ENCODE results near the gene TRMT112. TPM values are rescaled to one million over a fixed set of nuclear protein-coding genes. Genes with fewer than 3 reads are reported as not detected.

Gene TRMT112
- total and polyA plus RNA-seq, 4 donors, result 52.5 to 137 (median 131) TPM

- TF ChIP-seq CTCF (IDR thresholded peaks at IDR 0.05; ENCODE audit: low read depth, low read length, missing input control) (no peak), SP1 (IDR thresholded peaks at IDR 0.05) (no peak), HNF4G (IDR thresholded peaks at IDR 0.05) (no peak), ZBTB33 (IDR thresholded peaks at IDR 0.05) (no peak)
These were observed 18.2 kb downstream of the TRMT112 start (continued) for GRCh38 chr11:64298966-64299846.

GRCh38 chr11:64297699-64298358 lies 19.5 kb downstream of the TRMT112 start:
- no peaks in the 10 kb centered on the region for H3K9me3 ChIP-seq (ENCODE audit: control insufficient read depth in 4 of 4, low read length in 3 of 4)
- no peak overlapping the region for H3K4me3 ChIP-seq (ENCODE audit: low read depth in 1 of 3, low read length in 3 of 3)
- no peaks in the 10 kb centered on the region for H3K36me3 ChIP-seq (ENCODE audit: control insufficient read depth in 4 of 4, insufficient read depth in 3 of 4, low read depth in 1 of 4, low read length in 3 of 4)
- peaks cover 8 to 24% (median 17%) of the 10 kb centered on the region in 4 donors for H3K4me1 ChIP-seq (ENCODE audit: control insufficient read depth in 4 of 4, insufficient read depth in 4 of 4, low read length in 3 of 4)
- no peak overlapping the region for H3K9ac ChIP-seq (ENCODE audit: low read depth in 1 of 2, low read length in 2 of 2)
- no peak overlapping the region for H3K27ac ChIP-seq (ENCODE audit: low read depth in 1 of 2, low read length in 2 of 2)
- no peak for DNase-seq (ENCODE audit: low spot score)
- TF ChIP-seq FOXA1 (IDR thresholded peaks at IDR 0.05) (no peak), NR2F2 (IDR thresholded peaks at IDR 0.05) (no peak), GABPA (IDR thresholded peaks at IDR 0.05 in 1 of 2, conservative IDR thresholded peaks at IDR 0.05 in 1 of 2) (no peak), ZBTB33 (IDR thresholded peaks at IDR 0.05) (no peak)
- 35% methylated on average over 18 of the region's 18 CpGs for WGBS
- peaks cover 3 to 24% (median 9%) of the 10 kb centered on the region in 4 donors for H3K27me3 ChIP-seq (ENCODE audit: control insufficient read depth in 4 of 4, insufficient read depth in 4 of 4, low read length in 3 of 4)

GRCh38 chr11:64296830-64297698 lies 20.3 kb downstream of the TRMT112 start:
- peaks cover 4 to 24% (median 9%) of the 10 kb centered on the region in 4 donors for H3K27me3 ChIP-seq (ENCODE audit: control insufficient read depth in 4 of 4, insufficient read depth in 4 of 4, low read length in 3 of 4)
- 13% methylated on average over 34 of the region's 34 CpGs for WGBS
- no peak overlapping the region for H3K9ac ChIP-seq (ENCODE audit: low read depth in 1 of 2, low read length in 2 of 2)
- H3K36me3 ChIP-seq (ENCODE audit: control insufficient read depth in 4 of 4, insufficient read depth in 3 of 4, low read depth in 1 of 4, low read length in 3 of 4), result no peaks in the 10 kb centered on the region
- no peak for TF ChIP-seq GABPA (IDR thresholded peaks at IDR 0.05 in 1 of 2, conservative IDR thresholded peaks at IDR 0.05 in 1 of 2)
- TF ChIP-seq YY1 (IDR thresholded peaks at IDR 0.05), result no peak
- no peak for TF ChIP-seq ZBTB33 (IDR thresholded peaks at IDR 0.05)
- no peak for TF ChIP-seq RAD21 (IDR thresholded peaks at IDR 0.05)
- TF ChIP-seq HNF4A (conservative IDR thresholded peaks at IDR 0.05), result no peak
- no peak for DNase-seq (ENCODE audit: low spot score)
- H3K4me3 ChIP-seq (ENCODE audit: low read depth in 1 of 3, low read length in 3 of 3), result no peak overlapping the region
- peaks cover 11 to 32% (median 17%) of the 10 kb centered on the region in 4 donors for H3K4me1 ChIP-seq (ENCODE audit: control insufficient read depth in 4 of 4, insufficient read depth in 4 of 4, low read length in 3 of 4)
- H3K9me3 ChIP-seq (ENCODE audit: control insufficient read depth in 4 of 4, low read length in 3 of 4), result no peaks in the 10 kb centered on the region
- no peak overlapping the region for H3K27ac ChIP-seq (ENCODE audit: low read depth in 1 of 2, low read length in 2 of 2)

Measured in liver (tissue), 9 donors.